ENCODE results near the gene DNM1. TPM values are rescaled to one million over a fixed set of nuclear protein-coding genes. Genes with fewer than 3 reads are reported as not detected.
A peak's percentile ranks its signal among the peaks of the same experiment; 100 is the strongest.

DNM1 gene
- total and polyA plus RNA-seq, 2 of the 8 experiments (the other 6 are each of a cell fraction or from before 2014, with no cell fraction given) = 34.3 to 62.7 TPM

GRCh38 chr9:128231638-128232527 lies 28.7 kb downstream of the DNM1 start:
- Histone ChIP-seq H3K9me3 (ENCODE audit: insufficient read depth in 2 of 2, low read depth in 1 of 2, low read length in 1 of 2) (no peaks in the 10 kb centered on the region), H2BK120ac (replicated peaks; ENCODE audit: low read depth, low read length) (no peak overlapping the region), H4K5ac (ENCODE audit: insufficient read length, low read depth, low read length) (no peak overlapping the region), H2BK5ac (ENCODE audit: low read depth, low read length) (no peak overlapping the region), H4K91ac (replicated peaks; ENCODE audit: insufficient read length, low read length) (no peak overlapping the region), H3K4me3 (ENCODE audit: extremely low read depth in 1 of 4, insufficient read depth in 2 of 4, low read depth in 3 of 4, low read length in 4 of 4) (no peak overlapping the region), H4K20me1 (replicated peaks in 1 of 2; ENCODE audit: control insufficient read depth in 1 of 2, insufficient read depth in 2 of 2, low read length in 2 of 2) (peaks cover 0 to 2% of the 10 kb centered on the region in 2 experiments), H3K27me3 (replicated peaks in 1 of 4; ENCODE audit: control insufficient read depth in 3 of 4, extremely low read depth in 1 of 4, insufficient read depth in 3 of 4, low read length in 3 of 4) (no peaks in the 10 kb centered on the region; a peak in 1 of 7 replicates), H3K27ac (ENCODE audit: low read depth, low read length) (no peak overlapping the region), H4K8ac (ENCODE audit: extremely low read depth, insufficient read depth, low read length) (peak overlapping the region; percentile 35; the same call in 1 of the 2 replicates), H3K4me2 (ENCODE audit: insufficient read depth in 1 of 2, low read depth in 2 of 2, low read length in 2 of 2) (no peak overlapping the region), H3K4ac (replicated peaks; ENCODE audit: insufficient read length, low read depth, low read length) (no peak overlapping the region), H2BK20ac (ENCODE audit: low read length) (no peak overlapping the region), H2AK5ac (ENCODE audit: low read depth, low read length) (no peak overlapping the region), H3K36me3 (ENCODE audit: control insufficient read depth in 2 of 4, insufficient read depth in 4 of 4, low read length in 3 of 4) (peaks cover 0 to 2% (median 0%) of the 10 kb centered on the region in 4 experiments; a peak in 1 of 8 replicates), H3K23me2 (ENCODE audit: low read depth, low read length) (no peaks in the 10 kb centered on the region), H3K14ac (ENCODE audit: insufficient read length) (no peak overlapping the region), H2BK15ac (ENCODE audit: low read length) (no peak overlapping the region), H3K9ac (replicated peaks in 1 of 4; ENCODE audit: extremely low read depth in 1 of 4, low read depth in 3 of 4, low read length in 3 of 4) (no peak overlapping the region), H3K79me1 (ENCODE audit: low read depth, low read length) (no peaks in the 10 kb centered on the region), H3K4me1 (replicated peaks in 1 of 4; ENCODE audit: control insufficient read depth in 3 of 4, insufficient read depth in 4 of 4, low read length in 3 of 4) (no peaks in the 10 kb centered on the region), H2BK12ac (ENCODE audit: low read depth, low read length) (no peak overlapping the region), H3K18ac (ENCODE audit: extremely low read depth, low read length) (no peak overlapping the region), H3K23ac (ENCODE audit: insufficient read length) (no peak overlapping the region), H3K56ac (replicated peaks; ENCODE audit: insufficient read length, low read depth, low read length) (no peak overlapping the region), H3K79me2 (ENCODE audit: control insufficient read depth in 1 of 2, insufficient read depth in 2 of 2, low read length in 2 of 2) (no peaks in the 10 kb centered on the region), H2AFZ (ENCODE audit: low read length) (no peak overlapping the region)
- no peak for DNase-seq (ENCODE audit: low read depth in 1 of 2, low spot score in 2 of 2)
- CTCF ChIA-PET (ENCODE audit: partially characterized antibody) = interaction anchor here (1.3 to 1.8 kb wide), 3 partner anchors 22 to 107 kb away, joined by 3 to 7 read pairs (median 3); no protein-coding TSS in a partner anchor
- POLR2A ChIA-PET (ENCODE audit: partially characterized antibody) = interaction anchor here (1.2 to 4.2 kb wide), 5 partner anchors 9 to 18 kb away, joined by 5 to 21 read pairs (median 6); no protein-coding TSS in a partner anchor
- 87% methylated on average over 16 of the region's 16 CpGs; no CpG with 5 or more reads in 1 of the 2 experiments for WGBS, 2 experiments (ENCODE audit: extremely low coverage in 1 of 2, insufficient coverage in 1 of 2, insufficient read length in 1 of 2, insufficient replicate concordance in 2 of 2, low coverage in 1 of 2, low lambda C conversion rate in 2 of 2, missing lambda C conversion rate in 1 of 2)
- TF ChIP-seq POLR2AphosphoS5 (IDR thresholded peaks at IDR 0.05; ENCODE audit: low read depth, low read length) = no peak
- TF ChIP-seq SP2 (IDR thresholded peaks at IDR 0.05; ENCODE audit: low read length) = no peak
- peak in 1 of 2 experiments; percentile 34; a peak in 1 of 3 replicates for TF ChIP-seq POLR2A (IDR thresholded peaks at IDR 0.05; ENCODE audit: control extremely low read depth in 1 of 2, low read depth in 2 of 2, low read length in 2 of 2)
- no peak for FAIRE-seq
